NK-92 treated with Interleukin-12 subunit alpha and Interleukin-12 subunit beta, amount 100 ng/mL, for 24 hours (cell line): ENCODE measurements around the gene CAMK1D.

Source experiments
- DNase-seq: peaks from one replicate; lab custom pipeline; 2025; lab: John Stamatoyannopoulos, UW

Gene CAMK1D

DNA sequence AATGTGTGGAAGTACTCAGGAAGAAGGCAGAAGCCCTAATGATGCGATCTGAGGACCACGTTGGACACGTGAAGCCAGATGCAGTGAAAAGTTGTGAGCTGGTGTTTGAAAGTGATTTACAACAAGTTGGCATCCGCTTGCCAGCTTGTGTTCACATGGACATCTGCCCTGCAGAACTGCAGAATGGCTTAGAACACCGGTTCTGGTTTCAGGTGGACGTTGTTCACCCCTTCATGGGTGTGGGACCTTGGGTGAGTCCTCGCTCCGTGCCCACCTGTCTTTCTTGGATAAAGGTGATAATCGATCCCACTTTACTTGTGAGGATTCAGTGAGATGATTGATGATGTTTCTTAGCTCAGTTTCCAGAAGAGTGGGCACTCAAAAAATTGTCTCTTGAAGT lies 53.8 kb downstream of the CAMK1D start:
- DNase-seq: no peak

DNA sequence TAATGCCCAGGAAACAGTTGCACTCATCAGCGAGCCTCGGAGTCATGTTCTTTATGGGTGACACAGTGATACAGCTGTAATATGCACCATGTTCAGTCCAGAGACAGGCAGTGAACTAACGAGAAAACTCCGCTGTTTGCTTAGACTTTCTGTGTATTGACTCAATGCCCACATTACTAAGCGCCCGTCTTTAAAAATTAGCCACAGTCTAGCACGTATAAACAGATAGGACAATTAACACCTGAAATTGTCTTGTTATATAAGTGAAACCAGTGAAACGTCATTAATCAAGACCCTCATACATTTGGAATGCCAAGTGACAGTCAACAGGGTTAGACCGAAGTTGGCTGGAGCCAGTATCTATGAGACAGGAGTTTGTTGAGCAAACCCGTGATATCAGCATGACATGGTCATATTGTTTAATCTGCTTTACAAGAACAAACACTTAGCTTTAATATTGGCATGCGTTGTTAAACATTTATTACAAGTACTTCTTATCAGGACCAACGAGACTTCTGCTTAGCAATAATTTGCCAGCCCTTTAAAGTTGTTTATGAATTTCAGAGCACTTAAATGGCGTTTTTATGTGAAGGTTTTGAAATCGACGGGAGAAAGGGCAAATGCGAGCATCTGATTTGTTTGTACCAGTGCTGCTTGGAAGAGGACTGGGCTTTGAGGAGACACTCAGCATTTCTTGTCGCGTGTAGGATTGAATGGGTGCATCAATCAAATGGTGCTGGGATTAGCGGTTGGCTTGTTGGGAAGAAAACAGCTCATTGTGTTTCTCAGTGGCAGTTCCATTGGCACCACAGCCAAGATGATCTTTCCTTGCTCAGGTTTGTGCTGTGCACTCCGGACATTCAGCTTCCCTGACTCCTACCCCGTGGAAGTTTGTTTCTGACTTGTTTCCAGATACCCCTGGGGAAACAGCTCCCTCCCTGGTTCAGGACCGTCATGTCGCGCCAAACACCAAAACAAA lies 56.3 kb downstream of the CAMK1D start:
- no peak for DNase-seq

DNA sequence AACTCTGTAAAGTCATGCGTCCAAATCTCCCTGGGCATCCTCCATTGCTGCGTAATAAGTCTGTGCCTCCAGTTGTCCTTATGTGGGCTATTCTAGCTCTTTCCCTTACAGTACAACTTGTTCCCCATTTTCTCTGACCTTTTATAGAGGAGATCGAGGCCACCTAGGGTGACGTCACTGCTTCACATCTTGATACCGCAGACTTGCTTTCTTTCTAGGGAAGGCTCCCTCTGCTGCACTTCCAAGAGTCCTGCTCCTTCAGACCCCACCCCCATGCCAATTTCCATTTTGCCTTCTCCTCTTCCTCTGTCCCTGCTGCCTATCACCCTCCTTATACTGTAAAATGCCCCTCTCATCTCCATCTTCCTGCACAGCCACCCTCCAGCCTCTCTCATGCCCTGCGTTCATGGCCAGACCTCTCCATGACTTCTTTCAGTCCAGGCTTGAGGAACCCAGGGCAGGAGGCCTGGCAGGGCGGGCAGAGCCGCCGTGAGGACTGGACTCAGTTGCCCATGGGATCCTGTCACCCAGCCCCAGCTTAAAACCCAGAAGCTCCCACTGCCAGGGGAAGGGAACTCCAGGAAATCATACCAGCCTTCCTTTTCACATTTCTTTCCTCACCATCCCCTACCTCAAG lies 57.5 kb downstream of the CAMK1D start:
- no peak for DNase-seq

DNA sequence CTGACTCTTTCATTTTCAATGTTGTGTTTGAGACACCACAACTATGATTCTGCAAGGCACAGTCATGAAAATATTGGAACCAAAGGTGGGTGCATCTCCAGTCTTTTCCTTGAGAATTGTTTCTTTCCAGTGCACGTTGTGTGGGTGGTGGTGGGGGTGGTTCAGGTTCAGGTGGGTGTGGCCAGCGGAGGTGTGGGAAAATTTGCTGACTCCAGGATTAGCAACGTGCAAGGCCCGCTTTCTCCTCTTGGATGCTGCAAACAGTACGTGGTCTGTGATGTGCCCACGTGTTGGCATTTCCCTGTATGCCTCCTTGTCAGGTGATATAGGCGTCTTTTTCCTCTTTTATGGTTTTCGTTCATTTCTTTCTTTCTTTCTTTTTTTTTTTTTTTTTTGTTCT lies 59.1 kb downstream of the CAMK1D start:
- DNase-seq: no peak

DNA sequence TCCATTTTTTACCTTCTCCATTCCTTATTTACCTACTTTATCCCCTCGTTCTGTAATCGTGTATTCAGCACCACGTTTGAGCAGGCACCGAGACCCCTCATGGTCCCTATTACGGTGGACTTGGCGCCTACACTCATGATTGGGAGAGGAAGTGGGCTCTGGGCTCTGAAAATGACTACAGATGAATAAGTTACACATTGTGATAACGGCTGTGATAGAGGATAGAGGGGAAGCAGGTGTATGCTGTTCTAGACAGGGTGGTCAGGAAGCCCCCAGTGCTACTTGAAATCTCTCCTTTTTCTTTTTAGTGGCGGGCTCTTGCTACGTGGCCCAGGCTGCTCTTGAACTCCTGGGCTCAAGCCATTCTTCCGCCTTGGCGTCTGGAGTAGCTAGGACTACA lies 59.8 kb downstream of the CAMK1D start:
- no peak for DNase-seq

DNA sequence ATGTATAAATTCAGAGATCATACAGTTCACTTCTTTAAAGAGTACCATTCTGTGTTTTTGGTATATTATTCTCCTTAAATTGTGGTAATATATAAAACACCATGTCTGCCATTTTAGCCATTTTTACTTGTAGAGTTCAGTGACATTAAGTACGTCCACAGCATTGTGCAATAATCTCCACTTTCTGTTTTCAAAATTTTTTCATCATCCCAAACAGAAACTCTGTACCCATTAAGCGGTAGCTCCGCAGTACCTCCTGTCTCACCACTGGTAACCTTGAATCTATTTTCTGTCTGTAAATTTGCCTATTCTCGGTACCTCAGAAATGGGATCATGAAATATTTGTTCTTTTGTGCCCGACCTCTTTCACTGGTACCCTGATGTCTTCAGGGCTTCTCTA lies 60.3 kb downstream of the CAMK1D start:
- no peak for DNase-seq

DNA sequence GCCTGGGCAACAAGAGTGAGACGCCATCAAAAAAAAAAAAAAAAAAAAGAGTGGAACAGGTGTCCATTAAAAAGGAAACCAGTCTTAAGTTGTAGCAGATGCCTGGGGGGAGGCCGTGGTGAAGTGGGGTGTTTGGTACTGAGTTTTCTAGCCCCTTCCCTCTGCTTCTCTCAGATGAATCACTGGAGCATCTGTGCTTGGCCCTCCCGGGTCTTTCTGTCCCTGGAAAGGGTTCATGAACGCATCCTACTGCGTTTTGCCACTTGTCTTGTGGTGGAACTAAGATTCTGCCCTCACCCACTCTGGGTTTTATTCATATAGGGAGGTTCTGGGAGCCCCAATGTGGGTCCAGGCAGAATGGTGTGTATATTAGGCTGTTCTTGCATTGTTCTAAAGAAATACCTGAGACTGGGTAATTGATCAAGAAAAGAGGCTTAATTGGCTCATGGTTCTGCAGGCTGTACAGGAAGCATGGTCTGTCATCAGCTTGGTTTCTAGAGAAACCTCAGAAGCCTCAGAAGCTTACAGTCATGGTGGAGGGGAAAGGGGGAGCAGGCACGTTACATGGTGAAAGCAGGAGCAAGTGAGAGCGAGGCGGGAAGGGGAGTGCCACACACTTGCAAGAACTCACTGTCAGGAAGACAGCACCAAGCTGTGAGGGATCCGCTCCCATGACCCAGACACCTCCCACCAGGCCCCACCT lies 63.5 kb downstream of the CAMK1D start:
- DNase-seq: no peak

DNA sequence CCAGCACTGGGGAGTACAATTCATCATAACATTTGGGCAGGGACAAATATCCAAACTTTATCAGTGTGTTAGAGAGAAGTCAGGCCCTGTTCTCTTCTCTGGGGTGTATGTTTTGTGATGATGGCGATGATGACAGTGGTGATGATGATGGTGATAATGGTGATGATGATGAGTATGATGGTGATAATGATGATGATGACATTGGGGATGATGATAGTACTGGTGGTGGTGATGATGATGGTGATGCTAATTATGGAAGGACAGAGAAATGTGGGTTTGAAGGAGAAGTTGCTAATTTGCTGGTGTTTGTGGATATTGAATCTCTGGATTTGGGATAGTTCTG lies 64.0 kb downstream of the CAMK1D start:
- DNase-seq: no peak

DNA sequence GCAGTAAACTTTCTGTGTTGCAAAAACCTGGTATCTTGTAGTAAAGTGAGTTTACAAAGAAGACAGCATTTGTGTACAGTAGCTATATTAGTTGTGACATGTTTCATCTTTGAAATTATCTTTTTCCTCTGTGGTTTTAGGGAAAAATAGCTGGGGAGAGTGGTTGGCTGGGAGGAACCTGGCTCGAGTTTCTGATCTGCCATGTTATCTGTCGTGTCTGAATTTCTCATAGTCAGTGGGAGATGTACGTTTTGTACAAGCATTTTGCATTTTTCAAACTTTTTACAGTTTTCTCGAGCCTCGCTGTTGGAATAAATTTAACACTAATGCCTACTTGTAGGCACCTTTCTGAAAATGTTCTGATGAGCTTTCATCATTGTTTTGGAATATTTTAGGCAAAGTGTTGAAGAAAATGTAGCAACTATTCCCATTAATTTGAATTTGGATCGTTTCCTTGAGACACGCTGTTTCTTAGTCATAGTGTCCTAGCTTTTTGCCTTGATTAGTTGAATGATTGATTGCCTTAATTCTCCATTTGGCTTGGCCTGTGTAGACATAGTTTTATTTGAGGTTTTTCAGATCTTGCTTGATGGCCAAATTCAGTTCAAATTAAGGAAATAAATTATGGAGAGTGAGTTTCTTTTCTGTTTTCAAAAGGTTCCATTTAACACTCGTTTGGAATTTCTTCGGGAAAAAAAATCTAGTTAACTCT lies 65.1 kb downstream of the CAMK1D start:
- no peak for DNase-seq

DNA sequence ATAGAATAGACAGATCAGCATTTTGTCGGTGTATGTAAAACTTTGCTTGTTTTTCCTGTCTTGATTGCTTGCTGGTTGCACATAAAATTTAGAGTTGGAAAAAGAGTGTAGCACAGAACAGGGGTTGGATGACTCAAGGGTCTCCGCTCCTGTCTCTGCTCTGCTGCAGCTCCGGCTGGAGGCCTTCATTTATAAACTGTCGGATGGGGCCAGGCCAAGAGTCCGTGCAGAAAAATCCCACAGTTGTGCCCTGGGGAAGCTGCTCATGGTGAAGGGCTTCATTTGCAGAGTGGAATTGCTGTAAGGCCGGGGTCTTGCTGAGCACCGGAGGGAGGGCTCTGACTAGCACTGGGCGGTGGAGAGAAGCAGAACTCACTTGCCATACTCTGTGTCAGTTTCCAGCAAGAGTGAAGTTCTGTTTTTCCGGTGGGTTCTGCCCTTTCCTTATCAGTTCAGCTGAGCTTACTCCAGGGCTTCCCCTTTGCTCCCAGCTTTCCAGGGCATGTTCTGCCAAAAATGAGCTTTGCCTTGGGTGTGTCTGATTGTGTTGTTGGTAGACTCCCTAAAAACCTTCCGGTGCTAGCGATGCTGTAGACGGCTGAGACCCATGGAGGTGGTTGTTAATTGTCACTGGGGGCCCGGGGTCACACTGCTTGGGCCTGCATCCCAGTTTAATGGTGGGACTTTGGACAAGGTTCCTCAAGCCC lies 67.2 kb downstream of the CAMK1D start:
- no peak for DNase-seq

DNA sequence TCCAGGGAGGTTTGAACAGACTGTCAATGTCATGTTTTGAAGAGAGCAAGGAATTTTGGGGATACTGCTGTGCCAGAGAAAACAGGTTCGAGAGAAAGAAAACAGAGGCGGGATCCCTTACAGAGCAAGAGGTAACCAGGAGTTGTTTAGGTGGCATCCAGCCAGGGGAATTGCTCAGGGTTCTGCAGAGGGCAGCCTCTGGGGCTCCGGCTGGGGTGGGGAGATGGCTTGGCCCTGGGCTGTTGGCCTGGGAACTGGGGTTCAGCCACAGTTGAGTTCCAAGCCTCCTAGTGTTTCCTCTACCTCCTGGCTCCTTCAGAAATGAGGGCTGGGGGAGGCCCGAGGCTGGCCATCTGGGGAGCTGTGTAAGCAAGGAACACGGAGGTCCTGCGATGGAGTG lies 68.0 kb downstream of the CAMK1D start:
- DNase-seq: no peak

DNA sequence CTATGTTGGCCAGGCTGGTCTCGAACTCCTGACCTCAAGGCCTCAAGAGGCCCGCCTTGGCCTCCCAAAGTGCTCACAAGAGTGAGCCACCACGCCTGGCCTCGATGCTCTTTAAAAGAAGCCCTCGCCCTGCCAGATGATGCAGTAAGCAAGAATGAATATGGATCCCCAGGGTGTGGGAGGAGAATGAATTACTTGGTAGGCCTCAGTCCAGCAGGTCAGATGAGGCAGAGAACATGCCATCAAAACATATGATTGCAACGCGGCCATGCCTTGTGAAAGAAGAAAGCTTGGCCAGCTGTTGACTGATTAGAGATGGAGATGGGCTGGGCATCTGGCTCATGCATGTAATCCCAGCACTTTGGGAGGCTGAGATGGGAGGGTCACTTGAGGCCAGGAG lies 68.7 kb downstream of the CAMK1D start:
- DNase-seq: no peak

DNA sequence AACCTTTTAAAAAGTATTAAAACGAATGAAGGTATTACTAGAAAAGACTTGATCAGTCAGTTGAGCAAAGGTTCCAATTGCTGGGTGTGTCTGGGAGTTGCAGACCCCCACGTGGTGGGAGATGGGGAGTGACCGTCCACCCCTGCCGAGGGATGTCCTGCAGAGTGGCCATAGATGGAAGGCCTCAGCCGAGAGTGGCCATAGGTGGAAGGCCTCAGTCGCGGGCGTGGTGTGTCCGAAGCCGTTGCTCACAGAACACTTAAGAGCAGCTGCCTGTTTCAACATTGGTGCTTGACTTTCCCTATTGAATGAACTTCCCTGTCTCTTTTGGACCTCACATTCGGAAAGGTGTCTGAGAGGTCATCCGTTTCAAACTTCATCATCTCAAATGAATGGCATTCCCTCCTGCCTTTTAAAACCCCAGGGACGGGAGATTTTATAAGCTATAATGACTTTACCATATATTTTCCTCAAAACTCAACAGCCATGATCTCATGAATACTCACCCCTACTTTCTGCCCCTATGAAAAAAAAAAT lies 69.4 kb downstream of the CAMK1D start:
- DNase-seq: no peak

DNA sequence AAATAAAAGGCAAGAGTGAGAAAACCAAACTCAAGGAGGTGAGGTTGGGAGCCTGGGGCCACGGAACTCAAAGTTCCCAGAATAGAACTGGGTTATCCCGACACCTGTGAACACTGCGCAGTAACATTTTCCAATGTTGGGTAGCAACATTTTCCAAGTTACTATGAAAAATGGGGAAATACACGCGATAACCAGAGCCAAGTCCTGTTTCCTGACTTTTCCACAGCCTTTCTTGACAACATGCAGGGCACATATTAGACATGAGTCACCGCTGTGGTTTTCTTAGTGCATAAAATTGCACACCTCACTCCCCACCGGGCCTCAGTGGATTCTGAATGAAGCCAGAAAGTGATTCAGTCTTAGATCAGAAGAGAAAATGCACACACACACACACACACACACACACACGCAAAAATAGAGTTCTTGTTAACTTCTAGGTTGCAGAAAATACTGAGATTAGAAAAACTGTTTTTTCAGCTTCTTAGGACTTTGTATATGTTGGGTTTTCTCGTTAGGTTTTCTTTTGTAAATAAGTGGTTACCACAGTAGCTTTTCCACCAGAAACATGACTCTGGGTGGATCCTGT lies 70.0 kb downstream of the CAMK1D start:
- DNase-seq: peak; percentile 24

DNA sequence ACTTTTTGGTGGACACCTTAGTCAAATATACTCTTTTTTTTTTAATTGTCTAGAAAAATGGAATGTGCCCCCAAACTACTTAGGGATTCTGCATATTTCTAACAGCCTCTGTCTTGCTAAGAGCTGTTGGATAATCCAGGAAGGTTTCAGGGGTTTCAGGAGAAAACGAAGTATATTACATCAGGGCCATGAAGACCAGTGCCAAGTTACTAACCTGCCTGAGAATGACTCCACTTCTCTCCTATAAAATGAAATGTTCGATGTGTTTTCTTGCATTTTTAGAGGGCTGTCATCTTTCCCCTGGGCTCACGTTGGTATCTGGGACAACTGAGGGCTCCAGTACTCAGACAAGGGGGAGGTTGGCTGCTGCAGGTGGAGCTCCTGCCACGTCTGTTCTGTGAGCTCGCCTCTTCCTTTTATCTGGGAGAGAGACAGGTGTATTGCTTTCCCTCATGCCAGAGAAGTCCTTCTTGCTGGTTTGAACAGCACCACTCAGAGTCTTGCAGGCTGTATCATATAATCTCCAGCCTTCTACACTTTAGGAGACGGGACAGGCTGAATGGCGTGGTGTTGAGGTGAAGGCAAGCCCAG lies 71.3 kb downstream of the CAMK1D start:
- DNase-seq: no peak

DNA sequence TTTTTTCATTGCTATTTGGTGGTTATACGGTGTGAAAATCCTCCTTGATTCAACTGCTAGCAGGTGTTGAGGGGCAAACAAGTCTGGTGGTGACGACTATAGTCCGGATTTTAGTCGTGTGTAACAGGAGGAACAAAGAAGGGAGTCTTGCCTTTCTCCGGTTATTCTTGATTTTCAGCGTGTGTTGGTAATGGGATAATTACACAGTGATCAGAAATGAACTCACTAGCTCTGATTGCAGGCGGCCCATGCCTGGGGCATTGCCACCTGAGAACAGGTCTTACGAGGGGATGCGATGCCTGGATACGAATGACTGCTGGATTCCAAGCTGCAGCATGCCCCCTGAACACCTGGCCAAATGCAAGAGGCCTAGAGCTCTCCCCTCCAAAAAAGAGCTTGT lies 72.8 kb downstream of the CAMK1D start:
- DNase-seq: no peak

DNA sequence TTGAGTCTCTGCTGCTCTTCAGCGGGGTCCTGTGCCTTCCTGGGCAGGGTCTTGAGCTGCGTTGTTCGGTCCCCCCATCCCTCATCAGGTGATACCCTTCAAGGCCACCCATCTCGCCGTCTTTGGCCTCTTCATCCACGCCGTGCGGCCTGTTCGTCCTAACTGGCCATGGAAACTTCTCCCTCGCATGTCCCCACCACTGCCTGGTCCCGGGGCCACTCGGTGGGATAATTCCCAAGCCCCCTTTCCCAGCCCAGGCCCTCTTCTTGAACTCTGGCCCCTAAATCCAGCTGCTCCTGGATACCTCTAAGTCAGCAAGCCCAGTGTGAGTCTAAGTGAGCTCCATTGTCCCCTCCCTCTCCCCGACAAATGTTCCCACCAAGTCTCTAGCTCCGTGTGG lies 74.5 kb downstream of the CAMK1D start:
- no peak for DNase-seq

DNA sequence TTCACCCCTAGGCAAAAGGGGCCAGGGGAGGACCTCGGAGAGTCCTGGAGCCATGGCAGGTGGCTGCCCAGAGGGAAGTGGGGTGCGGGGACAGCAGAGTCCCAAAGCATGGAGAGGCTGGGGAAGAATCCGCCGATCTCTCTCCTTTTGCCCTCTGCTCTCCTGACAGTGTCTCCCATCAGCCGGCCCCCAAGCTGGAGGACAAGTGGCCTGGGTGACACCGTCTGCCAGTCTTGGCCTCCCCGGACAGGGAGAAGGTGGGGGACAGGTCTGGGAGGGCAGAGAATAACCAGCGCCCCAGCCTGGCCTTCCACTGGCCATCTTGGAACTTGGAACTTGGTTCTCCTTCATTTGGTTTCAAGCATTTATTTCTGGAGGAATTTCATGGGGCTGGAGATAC lies 77.9 kb downstream of the CAMK1D start:
- no peak for DNase-seq

DNA sequence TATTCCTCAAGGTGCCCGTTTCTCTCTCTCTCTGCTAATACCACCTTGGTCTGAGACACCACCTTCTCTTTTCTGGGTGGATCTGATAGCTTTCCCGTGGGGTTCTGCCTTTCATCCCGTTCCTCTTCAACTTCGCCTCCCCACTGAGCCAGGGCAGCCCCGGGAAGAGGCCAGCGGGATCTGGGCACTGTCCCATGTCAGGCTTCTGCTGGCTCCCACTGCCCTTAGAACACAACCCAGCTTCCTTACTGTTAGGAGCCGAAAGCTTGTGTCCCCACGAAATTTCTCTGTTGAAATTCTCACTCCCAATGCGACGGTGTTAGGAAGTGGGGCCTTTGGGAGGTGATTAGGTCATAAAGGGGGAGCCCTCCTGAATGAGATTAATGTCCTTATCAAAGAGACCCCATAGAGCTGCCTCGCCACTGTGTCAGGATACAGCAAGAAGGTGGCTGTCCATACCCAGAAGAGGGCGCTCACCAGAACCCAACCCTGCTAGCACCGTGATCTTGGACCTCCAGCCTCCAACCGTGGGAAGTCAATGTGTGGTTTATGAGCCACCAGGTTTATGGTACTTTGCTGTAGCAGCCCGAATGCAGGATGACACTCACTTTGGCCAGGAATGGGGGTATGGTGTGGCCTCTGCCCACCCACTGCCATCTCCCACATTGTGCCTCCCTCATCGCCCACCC lies 79.2 kb downstream of the CAMK1D start:
- no peak for DNase-seq

DNA sequence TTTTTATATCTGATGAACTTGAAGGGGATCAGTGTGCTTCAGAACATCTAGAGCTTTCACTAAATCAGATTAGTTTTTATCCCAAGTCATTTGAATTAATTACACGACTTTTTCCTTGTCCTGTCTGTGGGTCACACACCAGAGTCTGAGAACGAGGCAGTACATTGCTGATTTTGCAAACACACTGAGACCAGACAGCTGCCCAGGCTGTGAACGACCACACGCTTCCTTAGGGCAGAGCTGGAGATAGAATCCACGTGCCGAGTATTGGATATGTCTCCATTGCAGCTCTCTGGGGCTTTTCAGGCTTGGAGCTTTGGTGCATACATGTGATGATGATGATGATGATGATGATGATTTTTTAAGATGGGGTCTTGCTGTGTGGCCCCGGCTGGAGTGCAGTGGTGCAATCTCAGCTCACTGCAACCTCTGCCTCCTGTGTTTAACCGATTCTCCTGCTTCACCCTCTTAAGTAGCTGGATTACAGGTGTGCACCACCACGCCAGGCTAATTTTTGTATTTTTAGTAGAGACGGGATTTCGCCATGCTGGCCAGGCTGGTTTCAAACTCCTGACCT lies 81.1 kb downstream of the CAMK1D start:
- no peak for DNase-seq
